Stomach (tissue), 4 donors: Measurements from ENCODE around the gene BZW1.

Source experiments
- CTCF ChIP-seq, 7 experiments: fragments of 450-650 bp in 4 of 7; fragments of 200-600 bp in 3 of 7; sonication (generic) in 3 of 7; IDR thresholded peaks; one replicate each; pipeline ENCODE4 v1.5.1; 2016 to 2019; ENCODE audit warnings: antibody characterized with exemption in 7 of 7, control low read depth in 2 of 7, mild to moderate bottlenecking in 1 of 7
- EP300 ChIP-seq: sonication (generic); formaldehyde crosslinking; IDR thresholded peaks from one replicate; pipeline ENCODE4 v1.6.1; 2017; ENCODE audit warnings: antibody characterized with exemption
- POLR2A ChIP-seq, 4 donors: fragments of 450-650 bp; IDR thresholded peaks; one replicate each; pipeline ENCODE4 v1.6.1; 2016; ENCODE audit warnings: antibody characterized with exemption in 4 of 4, control low read depth in 2 of 4, mild to moderate bottlenecking in 1 of 4, moderate library complexity in 1 of 4
- POLR2AphosphoS5 ChIP-seq, 3 donors: sonication (generic); formaldehyde crosslinking; IDR thresholded peaks; one replicate each; pipeline ENCODE4 v1.6.1; 2016; ENCODE audit warnings: antibody characterized with exemption in 3 of 3

- TF ChIP-seq CTCF (IDR thresholded peaks at IDR 0.05), result no peak
- peak; percentile 74 to 98 (median 98) for TF ChIP-seq POLR2AphosphoS5 (IDR thresholded peaks at IDR 0.05)
- TF ChIP-seq POLR2A (IDR thresholded peaks at IDR 0.05), result peak in 2 of 4 donors; percentile 84 to 96
- no peak for TF ChIP-seq EP300
Observed at GRCh38 chr2:200811333-200812121, at the start of gene BZW1.
